IPS-15b (cell line): ENCODE results near the gene IRS2.

Experiments
- H3K27me3 ChIP-seq: one replicate; pipeline ENCODE4 v1.6.1; 2013; ENCODE audit warnings: low read length; ENCODE audit not compliant: control insufficient read depth, insufficient read depth
- H3K36me3 ChIP-seq: one replicate; pipeline ENCODE4 v1.6.1; 2013; ENCODE audit warnings: low read length; ENCODE audit not compliant: control insufficient read depth, insufficient read depth
- H3K4me1 ChIP-seq: one replicate; pipeline ENCODE4 v1.6.1; 2013; ENCODE audit warnings: mild to moderate bottlenecking, low read length; ENCODE audit not compliant: control insufficient read depth, insufficient read depth
- H3K4me3 ChIP-seq: one replicate; pipeline ENCODE4 v1.5.1; 2013; ENCODE audit warnings: low read depth, low read length
- H3K9ac ChIP-seq: one replicate; pipeline ENCODE4 v1.6.1; 2013; ENCODE audit warnings: low read depth, mild to moderate bottlenecking, low read length
- H3K9me3 ChIP-seq: one replicate; pipeline ENCODE4 v1.6.1; 2013; ENCODE audit warnings: mild to moderate bottlenecking, low read length; ENCODE audit not compliant: control insufficient read depth, insufficient read depth

IRS2 gene

DNA sequence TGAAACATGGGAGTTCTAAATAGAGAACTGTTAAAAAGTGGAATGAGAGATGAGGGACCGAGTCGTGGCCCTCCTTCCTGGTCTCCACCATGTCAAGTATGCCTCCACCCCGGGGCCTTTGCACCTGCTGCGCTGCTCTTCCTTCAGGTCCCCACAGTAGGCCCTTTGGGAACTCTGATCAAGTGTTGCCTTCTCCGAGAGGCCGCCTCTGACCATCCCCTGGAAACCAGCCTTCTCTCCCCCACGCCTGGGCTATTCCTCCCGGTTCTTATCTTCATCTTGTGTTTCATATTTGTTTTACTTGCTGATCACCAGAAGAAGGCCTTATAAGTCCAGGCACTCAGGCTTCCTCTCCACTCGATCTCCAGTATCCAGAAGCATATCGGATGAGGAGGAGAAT is 40.0 kb downstream of the IRS2 start:
- Histone ChIP-seq H3K9ac (no peak overlapping the region), H3K4me3 (no peak overlapping the region), H3K9me3 (no peaks in the 10 kb centered on the region), H3K4me1 (no peaks in the 10 kb centered on the region), H3K27me3 (no peaks in the 10 kb centered on the region), H3K36me3 (no peaks in the 10 kb centered on the region)

GRCh38 chr13:109745702-109746101 is 40.7 kb downstream of the IRS2 start:
- no peak overlapping the region for H3K4me3 ChIP-seq
- no peaks in the 10 kb centered on the region for H3K36me3 ChIP-seq
- no peaks in the 10 kb centered on the region for H3K9me3 ChIP-seq
- H3K9ac ChIP-seq: no peak overlapping the region
- no peaks in the 10 kb centered on the region for H3K27me3 ChIP-seq
- no peaks in the 10 kb centered on the region for H3K4me1 ChIP-seq

DNA sequence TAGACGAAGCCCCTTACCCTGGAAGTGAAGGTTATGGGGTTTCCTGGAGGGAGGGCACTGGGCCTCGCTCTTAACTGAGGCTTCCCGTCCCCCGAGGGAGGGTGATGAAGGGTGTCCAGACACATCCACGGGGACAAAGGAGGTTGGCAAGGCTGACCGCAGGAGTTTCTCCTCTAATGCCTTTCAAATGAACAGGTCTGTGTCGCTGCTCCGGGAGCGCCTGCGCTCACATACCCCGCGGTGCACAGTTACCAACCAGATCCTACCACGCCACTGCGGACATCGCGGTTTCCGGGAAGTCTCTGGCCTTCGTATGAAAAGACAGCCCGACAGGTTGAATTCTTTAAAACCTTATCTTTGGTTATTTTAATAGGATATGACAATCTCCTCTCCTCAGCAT is 41.3 kb downstream of the IRS2 start:
- H3K36me3 ChIP-seq: no peaks in the 10 kb centered on the region
- H3K9me3 ChIP-seq: no peaks in the 10 kb centered on the region
- no peak overlapping the region for H3K4me3 ChIP-seq
- H3K4me1 ChIP-seq: no peaks in the 10 kb centered on the region
- H3K9ac ChIP-seq: no peak overlapping the region
- H3K27me3 ChIP-seq: no peaks in the 10 kb centered on the region

- no peaks in the 10 kb centered on the region for H3K4me1 ChIP-seq
- no peaks in the 10 kb centered on the region for H3K27me3 ChIP-seq
- no peak overlapping the region for H3K9ac ChIP-seq
- no peaks in the 10 kb centered on the region for H3K36me3 ChIP-seq
- H3K9me3 ChIP-seq: no peaks in the 10 kb centered on the region
- no peak overlapping the region for H3K4me3 ChIP-seq
Measured at GRCh38 chr13:109744512-109745051, 41.8 kb downstream of the IRS2 start.

DNA sequence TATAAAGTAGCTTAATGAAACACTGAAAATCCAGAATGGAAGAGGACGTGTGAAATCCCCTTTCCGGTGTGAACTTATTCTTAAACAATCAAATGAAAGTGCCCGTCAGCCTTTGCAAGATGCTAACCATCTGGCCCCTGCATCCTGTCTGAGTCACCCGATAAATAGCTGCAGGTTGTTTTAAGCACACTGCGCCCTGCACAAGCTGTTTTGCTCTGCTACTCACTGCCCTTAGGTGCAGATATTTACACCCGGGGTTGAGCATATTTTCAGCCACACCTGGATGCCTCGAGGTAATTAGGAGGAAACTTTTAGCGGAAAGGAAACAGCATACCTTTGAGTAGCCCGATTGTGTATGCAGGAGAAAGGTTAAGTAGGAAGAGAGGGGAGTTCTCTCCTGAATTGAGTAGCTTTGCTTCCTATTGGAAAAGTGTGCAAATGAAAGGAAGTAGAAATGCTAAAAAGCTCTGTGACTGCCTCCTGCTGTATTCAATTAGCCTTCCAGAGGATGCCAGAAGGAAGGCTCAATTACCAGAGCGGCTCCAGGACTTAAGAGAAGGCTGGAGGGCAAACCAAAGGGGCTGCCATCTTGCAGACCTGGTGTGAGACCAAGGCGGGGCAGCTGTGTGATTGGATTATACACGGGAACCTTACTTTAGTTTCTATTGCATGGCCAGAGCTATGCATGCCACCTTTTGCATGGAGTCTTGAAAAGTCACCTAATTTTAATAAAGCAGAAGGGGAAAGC is 42.5 kb downstream of the IRS2 start:
- no peak overlapping the region for H3K4me3 ChIP-seq
- H3K9ac ChIP-seq: no peak overlapping the region
- H3K9me3 ChIP-seq: no peaks in the 10 kb centered on the region
- H3K27me3 ChIP-seq: no peaks in the 10 kb centered on the region
- no peaks in the 10 kb centered on the region for H3K36me3 ChIP-seq
- no peaks in the 10 kb centered on the region for H3K4me1 ChIP-seq

- no peaks in the 10 kb centered on the region for H3K36me3 ChIP-seq
- no peaks in the 10 kb centered on the region for H3K9me3 ChIP-seq
- H3K4me1 ChIP-seq: no peaks in the 10 kb centered on the region
- no peak overlapping the region for H3K9ac ChIP-seq
- H3K4me3 ChIP-seq: no peak overlapping the region
- no peaks in the 10 kb centered on the region for H3K27me3 ChIP-seq
Measured at GRCh38 chr13:109741966-109742365, 44.4 kb downstream of the IRS2 start.

- H3K4me1 ChIP-seq: no peaks in the 10 kb centered on the region
- H3K9me3 ChIP-seq: no peaks in the 10 kb centered on the region
- H3K36me3 ChIP-seq: no peaks in the 10 kb centered on the region
- no peak overlapping the region for H3K4me3 ChIP-seq
- H3K27me3 ChIP-seq: no peaks in the 10 kb centered on the region
- no peak overlapping the region for H3K9ac ChIP-seq
Measured at GRCh38 chr13:109740721-109741120, 45.7 kb downstream of the IRS2 start.

- no peak overlapping the region for H3K9ac ChIP-seq
- no peaks in the 10 kb centered on the region for H3K27me3 ChIP-seq
- H3K4me3 ChIP-seq: no peak overlapping the region
- H3K4me1 ChIP-seq: no peaks in the 10 kb centered on the region
- H3K9me3 ChIP-seq: no peaks in the 10 kb centered on the region
- no peaks in the 10 kb centered on the region for H3K36me3 ChIP-seq
Measured at GRCh38 chr13:109740121-109740520, 46.3 kb downstream of the IRS2 start.

- Histone ChIP-seq H3K36me3 (no peaks in the 10 kb centered on the region), H3K27me3 (no peaks in the 10 kb centered on the region), H3K4me1 (no peaks in the 10 kb centered on the region), H3K9me3 (no peaks in the 10 kb centered on the region), H3K4me3 (no peak overlapping the region), H3K9ac (no peak overlapping the region)
Measured at GRCh38 chr13:109738298-109738746, 48.1 kb downstream of the IRS2 start.

- no peaks in the 10 kb centered on the region for H3K4me1 ChIP-seq
- no peak overlapping the region for H3K4me3 ChIP-seq
- no peaks in the 10 kb centered on the region for H3K36me3 ChIP-seq
- H3K9ac ChIP-seq: no peak overlapping the region
- no peaks in the 10 kb centered on the region for H3K9me3 ChIP-seq
- no peaks in the 10 kb centered on the region for H3K27me3 ChIP-seq
Measured at GRCh38 chr13:109737606-109738005, 48.8 kb downstream of the IRS2 start.

GRCh38 chr13:109737046-109737573 is 49.3 kb downstream of the IRS2 start:
- H3K4me1 ChIP-seq: no peaks in the 10 kb centered on the region
- no peaks in the 10 kb centered on the region for H3K27me3 ChIP-seq
- no peaks in the 10 kb centered on the region for H3K36me3 ChIP-seq
- H3K4me3 ChIP-seq: no peak overlapping the region
- H3K9me3 ChIP-seq: no peaks in the 10 kb centered on the region
- no peak overlapping the region for H3K9ac ChIP-seq

DNA sequence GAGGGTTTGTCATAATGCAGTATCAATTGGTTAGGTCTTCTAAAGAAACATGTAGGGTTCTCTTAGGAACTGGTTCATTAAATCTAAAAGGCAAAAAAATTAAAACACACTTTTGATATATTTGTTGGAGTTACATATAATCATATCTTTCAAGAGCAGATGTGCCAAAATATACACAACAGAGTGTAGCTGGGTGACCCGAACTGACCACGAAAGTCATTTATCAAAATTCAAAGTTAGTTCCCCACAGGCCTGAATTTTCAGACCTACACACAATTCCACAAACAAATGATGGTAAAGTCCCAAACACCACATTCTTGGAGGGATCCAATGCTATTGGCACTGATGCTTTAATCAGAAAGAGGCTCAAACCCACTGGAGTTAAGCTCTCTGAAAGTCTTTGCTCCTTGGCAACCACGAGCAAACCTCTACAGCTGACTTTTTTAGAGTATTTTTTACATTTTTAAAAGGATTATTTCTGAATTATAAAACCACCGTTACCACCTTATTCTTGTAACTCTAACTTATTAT is 50.9 kb downstream of the IRS2 start:
- Histone ChIP-seq H3K4me1 (no peaks in the 10 kb centered on the region), H3K9ac (no peak overlapping the region), H3K4me3 (no peak overlapping the region), H3K36me3 (no peaks in the 10 kb centered on the region), H3K9me3 (no peaks in the 10 kb centered on the region), H3K27me3 (no peaks in the 10 kb centered on the region)
